Trophoblast cell (in vitro differentiated cells and primary cell): Measurements from ENCODE around the gene PHF21B.

Experiments
- DNase-seq, 2 donors: peaks; one replicate each; pipeline ENCODE4 v3.0.0-alpha.2; 2016
- H2AFZ ChIP-seq: 2 replicates; pipeline ENCODE4 v1.6.1; 2013; ENCODE audit warnings: low read length, moderate library complexity, mild to moderate bottlenecking; ENCODE audit not compliant: insufficient read depth, poor library complexity
- H2AK5ac ChIP-seq: 2 replicates; pipeline ENCODE4 v1.6.1; 2013; ENCODE audit warnings: mild to moderate bottlenecking, low read length
- H2BK120ac ChIP-seq: 2 replicates; pipeline ENCODE4 v1.6.1; 2013; ENCODE audit warnings: low read length, mild to moderate bottlenecking, moderate library complexity; ENCODE audit not compliant: insufficient read depth, poor library complexity
- H2BK12ac ChIP-seq: 2 replicates; pipeline ENCODE4 v1.6.1; 2013; ENCODE audit warnings: mild to moderate bottlenecking, low read length, moderate library complexity
- H2BK5ac ChIP-seq: 2 replicates; pipeline ENCODE4 v1.6.1; 2013; ENCODE audit warnings: low read length, low read depth, moderate library complexity, mild to moderate bottlenecking; ENCODE audit not compliant: poor library complexity
- H3K14ac ChIP-seq: 2 replicates; pipeline ENCODE4 v1.6.1; 2013; ENCODE audit warnings: mild to moderate bottlenecking, low read length
- H3K18ac ChIP-seq: 2 replicates; pipeline ENCODE4 v1.6.1; 2013; ENCODE audit warnings: mild to moderate bottlenecking, low read length
- H3K23ac ChIP-seq: 2 replicates; pipeline ENCODE4 v1.6.1; 2013; ENCODE audit warnings: low read length
- H3K27ac ChIP-seq: 2 replicates; pipeline ENCODE4 v1.5.1; 2013; ENCODE audit warnings: low read depth, mild to moderate bottlenecking, inconsistent platforms, low read length, moderate library complexity
- H3K27me3 ChIP-seq: 2 replicates; pipeline ENCODE4 v1.6.1; 2013; ENCODE audit warnings: inconsistent platforms, mild to moderate bottlenecking, low read length, moderate library complexity; ENCODE audit not compliant: insufficient read depth
- H3K36me3 ChIP-seq, 2 experiments: 1 replicate in 1 of 2; 2 replicates in 1 of 2; pipeline ENCODE4 v1.6.1; 2013; ENCODE audit warnings: low read length in 2 of 2, mild to moderate bottlenecking in 2 of 2, moderate library complexity in 1 of 2; ENCODE audit not compliant: insufficient read depth in 2 of 2, control insufficient read depth in 1 of 2
- H3K4ac ChIP-seq: 2 replicates; pipeline ENCODE4 v1.6.1; 2013; ENCODE audit warnings: low read depth, mild to moderate bottlenecking, low read length, moderate library complexity
- H3K4me1 ChIP-seq, 2 experiments: 1 replicate in 1 of 2; 2 replicates in 1 of 2; pipeline ENCODE4 v1.6.1; 2013; ENCODE audit warnings: low read length in 2 of 2, mild to moderate bottlenecking in 2 of 2, moderate library complexity in 1 of 2; ENCODE audit not compliant: insufficient read depth in 2 of 2, control insufficient read depth in 1 of 2
- H3K4me2 ChIP-seq: 2 replicates; pipeline ENCODE4 v1.6.1; 2013; ENCODE audit warnings: inconsistent platforms, mild to moderate bottlenecking, low read length, moderate library complexity
- H3K4me3 ChIP-seq: 2 replicates; pipeline ENCODE4 v1.5.1; 2013; ENCODE audit warnings: mild to moderate bottlenecking, low read depth, low read length, inconsistent platforms
- H3K79me1 ChIP-seq: one replicate; pipeline ENCODE4 v1.6.1; 2013; ENCODE audit warnings: low read length
- H3K79me2 ChIP-seq: 2 replicates; pipeline ENCODE4 v1.6.1; 2013; ENCODE audit warnings: low read length, mild to moderate bottlenecking; ENCODE audit not compliant: control insufficient read depth, insufficient read depth, poor library complexity
- H3K9ac ChIP-seq: 2 replicates; pipeline ENCODE4 v1.6.1; 2013; ENCODE audit warnings: mild to moderate bottlenecking, low read length
- H3K9me3 ChIP-seq: 2 replicates; pipeline ENCODE4 v1.6.1; 2013; ENCODE audit warnings: low read depth, mild to moderate bottlenecking, control low read depth, inconsistent platforms, low read length; ENCODE audit not compliant: insufficient read depth
- H4K12ac ChIP-seq: 2 replicates; pipeline ENCODE4 v1.6.1; 2013; ENCODE audit warnings: low read depth, mild to moderate bottlenecking, low read length, moderate library complexity
- H4K8ac ChIP-seq: 2 replicates; pipeline ENCODE4 v1.6.1; 2013; ENCODE audit warnings: low read depth, mild to moderate bottlenecking, low read length, moderate library complexity
- H4K91ac ChIP-seq: one replicate; pipeline ENCODE4 v1.6.1; 2013; ENCODE audit warnings: low read depth, mild to moderate bottlenecking, low read length, moderate library complexity
- WGBS: extraction: QIAGEN DNeasy Blood & Tissue Kit; methylation state at CpG from one replicate; pipeline ENCODE4 v1.1.7; 2013; ENCODE audit warnings: missing lambda C conversion rate; ENCODE audit not compliant: insufficient read length, insufficient coverage; ENCODE audit errors: extremely low coverage; 5-methylcytosine and 5-hydroxymethylcytosine counted together

The PHF21B gene

GRCh38 chr22:45039133-45039532 is 29.3 kb upstream of the PHF21B start:
- H2AFZ ChIP-seq, result no peak overlapping the region
- H3K79me2 ChIP-seq, result no peaks in the 10 kb centered on the region
- no peak overlapping the region for H2BK5ac ChIP-seq
- H4K91ac ChIP-seq, result no peak overlapping the region
- H3K79me1 ChIP-seq, result no peaks in the 10 kb centered on the region
- H3K27me3 ChIP-seq, result no peaks in the 10 kb centered on the region
- H3K4me2 ChIP-seq, result no peak overlapping the region
- no CpG with 5 or more reads among the region's 8 CpGs for WGBS
- no peak overlapping the region for H4K12ac ChIP-seq
- no peak overlapping the region for H2BK12ac ChIP-seq
- H3K36me3 ChIP-seq, result no peaks in the 10 kb centered on the region
- no peak for DNase-seq
- H3K27ac ChIP-seq, result no peak overlapping the region
- no peak overlapping the region for H3K4me3 ChIP-seq
- no peak overlapping the region for H3K14ac ChIP-seq
- no peak overlapping the region for H2AK5ac ChIP-seq
- no peak overlapping the region for H3K4ac ChIP-seq
- no peak overlapping the region for H3K18ac ChIP-seq
- H3K23ac ChIP-seq, result no peak overlapping the region
- H3K4me1 ChIP-seq, result no peaks in the 10 kb centered on the region
- H3K9me3 ChIP-seq, result peaks cover 9% of the 10 kb centered on the region
- no peak overlapping the region for H2BK120ac ChIP-seq
- no peak overlapping the region for H3K9ac ChIP-seq
- no peak overlapping the region for H4K8ac ChIP-seq

DNA sequence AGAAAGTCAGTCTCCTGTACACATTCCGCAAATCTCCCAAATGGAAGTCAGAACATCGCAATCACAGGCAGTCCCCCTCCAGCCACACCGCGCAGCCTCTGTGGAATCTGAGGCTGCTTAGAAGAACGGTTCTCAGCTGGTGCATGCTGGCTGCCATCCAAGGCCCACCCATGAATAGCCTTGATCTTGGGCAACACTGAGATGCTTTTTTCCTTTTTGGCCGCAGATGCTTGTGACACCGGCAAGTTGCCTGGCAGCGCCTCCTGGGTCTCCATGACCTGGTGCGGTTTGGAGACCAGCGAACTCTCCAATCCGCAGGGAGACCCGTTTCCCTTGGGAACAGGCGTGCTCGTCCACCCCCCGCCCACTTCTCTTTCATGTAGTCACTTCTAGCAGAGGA is 26.3 kb upstream of the PHF21B start:
- no peak overlapping the region for H3K18ac ChIP-seq
- peak; percentile 23 to 62 for DNase-seq
- no peak overlapping the region for H2AK5ac ChIP-seq
- no peaks in the 10 kb centered on the region for H3K36me3 ChIP-seq
- no peak overlapping the region for H3K27ac ChIP-seq
- no peaks in the 10 kb centered on the region for H3K27me3 ChIP-seq
- WGBS, result no CpG with 5 or more reads among the region's 15 CpGs
- H3K14ac ChIP-seq, result no peak overlapping the region
- H3K4me1 ChIP-seq, result no peaks in the 10 kb centered on the region
- no peak overlapping the region for H2AFZ ChIP-seq
- no peak overlapping the region for H3K4me2 ChIP-seq
- H3K9ac ChIP-seq, result no peak overlapping the region
- no peaks in the 10 kb centered on the region for H3K79me1 ChIP-seq
- no peak overlapping the region for H4K91ac ChIP-seq
- no peak overlapping the region for H3K4ac ChIP-seq
- no peak overlapping the region for H2BK120ac ChIP-seq
- no peaks in the 10 kb centered on the region for H3K79me2 ChIP-seq
- H2BK5ac ChIP-seq, result no peak overlapping the region
- no peak overlapping the region for H3K4me3 ChIP-seq
- no peak overlapping the region for H2BK12ac ChIP-seq
- H4K8ac ChIP-seq, result no peak overlapping the region
- no peak overlapping the region for H3K23ac ChIP-seq
- H4K12ac ChIP-seq, result no peak overlapping the region
- H3K9me3 ChIP-seq, result peaks cover 9% of the 10 kb centered on the region

DNA sequence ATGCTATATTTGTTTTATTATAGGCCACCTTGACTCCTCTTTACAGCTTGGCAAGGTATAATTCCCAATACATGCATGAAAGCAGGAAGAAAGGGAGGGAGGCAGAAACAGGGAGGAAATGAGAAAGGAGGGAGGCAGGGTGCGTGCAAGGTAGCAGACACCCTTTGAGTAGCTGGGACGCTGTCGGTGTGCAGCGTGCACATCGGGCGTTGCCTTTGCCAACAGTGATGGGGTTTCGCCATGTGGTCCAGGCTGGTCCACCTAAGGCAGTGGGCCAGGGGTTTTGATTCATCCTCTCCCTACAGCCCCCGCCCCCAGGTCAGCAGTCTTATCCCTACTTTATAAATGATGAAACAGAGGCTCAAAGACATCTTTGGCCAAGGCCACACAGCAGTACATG is 25.0 kb upstream of the PHF21B start:
- Histone ChIP-seq H3K4me2 (no peak overlapping the region), H2BK12ac (no peak overlapping the region), H3K18ac (no peak overlapping the region), H3K14ac (no peak overlapping the region), H4K12ac (no peak overlapping the region), H2BK120ac (no peak overlapping the region), H4K8ac (no peak overlapping the region), H3K27ac (no peak overlapping the region), H3K23ac (peak overlapping the region; percentile 30), H2AK5ac (no peak overlapping the region), H2BK5ac (no peak overlapping the region), H3K79me2 (no peaks in the 10 kb centered on the region), H3K4me3 (no peak overlapping the region), H3K27me3 (no peaks in the 10 kb centered on the region), H2AFZ (no peak overlapping the region), H3K9me3 (peaks cover 9% of the 10 kb centered on the region), H3K4me1 (no peaks in the 10 kb centered on the region), H3K4ac (no peak overlapping the region), H3K36me3 (no peaks in the 10 kb centered on the region), H3K79me1 (no peaks in the 10 kb centered on the region), H3K9ac (no peak overlapping the region), H4K91ac (no peak overlapping the region)
- DNase-seq, result no peak
- no CpG with 5 or more reads among the region's 8 CpGs for WGBS

- Histone ChIP-seq H4K8ac (no peak overlapping the region), H3K4me3 (no peak overlapping the region), H2AK5ac (no peak overlapping the region), H3K14ac (no peak overlapping the region), H3K27ac (no peak overlapping the region), H3K27me3 (no peaks in the 10 kb centered on the region), H3K4ac (no peak overlapping the region), H4K12ac (no peak overlapping the region), H3K79me1 (no peaks in the 10 kb centered on the region), H3K9me3 (peaks cover 9% of the 10 kb centered on the region), H3K23ac (no peak overlapping the region), H2BK120ac (no peak overlapping the region), H2BK12ac (no peak overlapping the region), H3K18ac (no peak overlapping the region), H2AFZ (no peak overlapping the region), H3K36me3 (no peaks in the 10 kb centered on the region), H3K4me2 (no peak overlapping the region), H3K9ac (no peak overlapping the region), H2BK5ac (no peak overlapping the region), H3K4me1 (no peaks in the 10 kb centered on the region), H3K79me2 (no peaks in the 10 kb centered on the region), H4K91ac (no peak overlapping the region)
- WGBS, result no CpG with 5 or more reads among the region's 10 CpGs
- DNase-seq, result no peak
Observed at GRCh38 chr22:45034156-45034555, 24.4 kb upstream of the PHF21B start.
